ENCODE results near the gene TGFBR1.

Gene TGFBR1

GRCh38 chr9:99124534-99125255 is 19.8 kb downstream of the TGFBR1 start:
- H3K27ac ChIP-seq (ENCODE audit: low read depth, low read length, severe bottlenecking), result no peak overlapping the region
- WGBS, 2 experiments (ENCODE audit: insufficient coverage in 2 of 2), result 90% methylated on average over 2 of the region's 3 CpGs; no CpG with 5 or more reads in 1 of the 2 experiments

DNA sequence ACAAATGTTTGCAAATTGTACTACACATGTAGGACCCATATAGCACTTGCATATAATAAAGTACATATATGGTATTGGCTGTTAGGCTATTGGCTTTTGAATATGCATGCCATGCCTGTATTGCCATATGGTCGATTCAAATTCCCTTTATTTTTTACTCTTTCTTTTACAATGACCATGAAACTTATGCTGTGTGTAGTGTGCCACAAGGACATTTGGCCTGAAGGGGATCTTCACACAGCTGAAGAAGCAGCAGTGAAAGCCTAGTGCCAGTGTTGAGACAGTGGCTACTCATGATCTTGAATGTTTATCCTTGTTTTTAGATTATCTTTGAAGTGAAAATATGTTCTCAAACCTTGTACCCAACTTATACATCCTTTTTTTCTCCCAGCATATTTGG is 20.5 kb downstream of the TGFBR1 start:
- Histone ChIP-seq H3K4me1 (ENCODE audit: control insufficient read depth, insufficient read depth, low read length, poor library complexity, severe bottlenecking) (no peaks in the 10 kb centered on the region), H3K36me3 (ENCODE audit: control insufficient read depth, insufficient read depth, low read length) (peaks cover 18% of the 10 kb centered on the region), H3K27ac (ENCODE audit: low read depth, low read length, severe bottlenecking) (no peak overlapping the region), H3K9me3 (ENCODE audit: control insufficient read depth, low read length) (no peaks in the 10 kb centered on the region), H3K4me3 (ENCODE audit: extremely low read depth, insufficient read depth, low read length, poor library complexity, severe bottlenecking) (no peak overlapping the region)
- WGBS, 2 experiments (ENCODE audit: insufficient coverage in 2 of 2), result no CpG with 5 or more reads among the region's 1 CpG

More at GRCh38 chr9:99124534-99125255, 19.8 kb downstream of the TGFBR1 start:
- Histone ChIP-seq H3K9me3 (ENCODE audit: control insufficient read depth, low read length) (no peaks in the 10 kb centered on the region), H3K4me1 (ENCODE audit: control insufficient read depth, insufficient read depth, low read length, poor library complexity, severe bottlenecking) (no peaks in the 10 kb centered on the region), H3K4me3 (ENCODE audit: extremely low read depth, insufficient read depth, low read length, poor library complexity, severe bottlenecking) (no peak overlapping the region), H3K36me3 (ENCODE audit: control insufficient read depth, insufficient read depth, low read length) (peaks cover 13% of the 10 kb centered on the region)

DNA sequence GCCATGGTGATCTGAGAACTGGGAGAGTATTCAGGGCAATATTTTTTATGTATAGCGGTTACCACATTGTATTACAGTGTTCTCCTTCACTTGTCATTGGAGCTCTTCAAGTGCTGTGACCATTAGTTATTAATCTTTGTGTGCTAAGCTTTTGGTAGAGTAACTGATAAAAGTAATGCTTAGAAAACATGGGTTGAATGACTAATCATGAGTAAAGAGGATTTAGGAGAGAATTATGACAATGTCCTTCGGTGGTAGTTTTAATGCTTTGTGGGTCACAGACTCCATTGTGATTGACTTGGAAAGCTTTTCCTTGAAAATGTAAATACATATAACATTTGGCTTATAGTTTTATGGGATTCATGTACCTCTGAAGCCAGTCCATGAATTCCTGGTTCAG is 21.4 kb downstream of the TGFBR1 start:
- H3K9me3 ChIP-seq (ENCODE audit: control insufficient read depth, low read length), result no peaks in the 10 kb centered on the region
- no peaks in the 10 kb centered on the region for H3K4me1 ChIP-seq (ENCODE audit: control insufficient read depth, insufficient read depth, low read length, poor library complexity, severe bottlenecking)
- no peak overlapping the region for H3K27ac ChIP-seq (ENCODE audit: low read depth, low read length, severe bottlenecking)
- no peak overlapping the region for H3K4me3 ChIP-seq (ENCODE audit: extremely low read depth, insufficient read depth, low read length, poor library complexity, severe bottlenecking)
- 100% methylated on average over 1 of the region's 2 CpGs; no CpG with 5 or more reads in 1 of the 2 experiments for WGBS, 2 experiments (ENCODE audit: insufficient coverage in 2 of 2)
- H3K36me3 ChIP-seq (ENCODE audit: control insufficient read depth, insufficient read depth, low read length), result peaks cover 18% of the 10 kb centered on the region

DNA sequence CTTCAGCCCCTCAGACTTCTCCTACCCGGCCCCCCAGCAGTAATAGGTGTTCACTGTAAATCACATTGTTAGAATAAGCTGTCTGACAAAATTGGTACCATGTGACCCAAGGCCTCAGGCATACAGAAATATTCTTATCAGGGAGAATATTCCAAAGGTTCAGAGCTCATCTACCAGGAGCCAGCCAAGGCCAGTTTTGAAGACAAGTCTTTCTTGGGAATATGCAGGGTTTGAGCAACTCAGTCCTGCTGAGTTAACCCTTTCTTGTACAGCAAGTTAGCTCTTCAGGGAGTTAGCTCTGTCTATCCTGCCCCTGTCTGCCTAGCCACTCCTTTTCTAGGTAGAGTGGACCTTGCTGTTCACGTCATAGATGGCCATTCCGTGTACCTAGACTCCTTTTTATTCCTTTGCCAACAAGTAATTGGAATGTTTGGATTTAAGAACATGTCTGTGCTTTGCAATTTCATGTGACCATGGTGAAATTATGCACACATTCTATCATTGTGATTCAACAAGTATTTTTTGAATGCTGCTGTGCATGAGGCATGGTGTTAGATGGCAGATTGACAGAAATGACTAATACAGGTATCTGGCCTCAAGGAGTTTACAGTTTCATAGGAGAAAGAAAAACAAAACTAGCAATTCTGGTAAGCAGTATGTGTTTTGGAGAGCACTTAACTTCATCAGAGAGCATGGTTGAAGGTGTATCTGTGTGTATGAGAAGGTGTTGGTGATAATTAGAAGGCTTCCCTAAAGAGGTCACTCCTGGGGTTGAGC is 22.6 kb downstream of the TGFBR1 start:
- H3K27ac ChIP-seq (ENCODE audit: low read depth, low read length, severe bottlenecking), result no peak overlapping the region
- H3K9me3 ChIP-seq (ENCODE audit: control insufficient read depth, low read length), result no peaks in the 10 kb centered on the region
- no peaks in the 10 kb centered on the region for H3K4me1 ChIP-seq (ENCODE audit: control insufficient read depth, insufficient read depth, low read length, poor library complexity, severe bottlenecking)
- H3K4me3 ChIP-seq (ENCODE audit: extremely low read depth, insufficient read depth, low read length, poor library complexity, severe bottlenecking), result no peak overlapping the region
- WGBS, 2 experiments (ENCODE audit: insufficient coverage in 2 of 2), result 83 to 100% methylated on average over 1 to 2 of the region's 3 CpGs
- peaks cover 25% of the 10 kb centered on the region for H3K36me3 ChIP-seq (ENCODE audit: control insufficient read depth, insufficient read depth, low read length)

- 100% methylated on average over 1 of the region's 1 CpG; no CpG with 5 or more reads in 1 of the 2 experiments for WGBS, 2 experiments (ENCODE audit: insufficient coverage in 2 of 2)
- no peaks in the 10 kb centered on the region for H3K4me1 ChIP-seq (ENCODE audit: control insufficient read depth, insufficient read depth, low read length, poor library complexity, severe bottlenecking)
- H3K36me3 ChIP-seq (ENCODE audit: control insufficient read depth, insufficient read depth, low read length), result peaks cover 26% of the 10 kb centered on the region
- no peaks in the 10 kb centered on the region for H3K9me3 ChIP-seq (ENCODE audit: control insufficient read depth, low read length)
- H3K27ac ChIP-seq (ENCODE audit: low read depth, low read length, severe bottlenecking), result no peak overlapping the region
- no peak overlapping the region for H3K4me3 ChIP-seq (ENCODE audit: extremely low read depth, insufficient read depth, low read length, poor library complexity, severe bottlenecking)
These were observed 23.2 kb downstream of the TGFBR1 start for GRCh38 chr9:99128133-99128406.

DNA sequence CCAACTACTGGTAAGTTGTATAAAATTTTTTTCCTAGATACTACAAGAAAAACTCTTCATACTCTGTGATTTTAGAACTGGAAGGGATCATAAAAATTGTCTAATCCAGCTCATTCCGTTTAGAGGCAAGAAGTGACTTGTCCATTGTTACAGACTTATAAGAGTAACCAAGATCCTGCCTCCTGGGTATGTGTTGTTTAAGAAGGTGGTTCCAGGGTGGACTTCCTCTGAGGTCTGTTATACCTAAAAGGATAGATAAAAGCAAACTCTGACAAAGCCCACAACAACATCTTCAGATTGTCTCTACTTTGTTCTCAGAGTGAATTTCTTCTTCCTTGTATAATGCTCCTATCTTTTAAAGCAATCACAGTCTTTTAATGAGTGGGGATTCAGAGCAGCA is 24.2 kb downstream of the TGFBR1 start:
- WGBS, 2 experiments (ENCODE audit: insufficient coverage in 2 of 2), result 100% methylated on average over 1 of the region's 1 CpG; no CpG with 5 or more reads in 1 of the 2 experiments
- Histone ChIP-seq H3K27ac (ENCODE audit: low read depth, low read length, severe bottlenecking) (no peak overlapping the region), H3K36me3 (ENCODE audit: control insufficient read depth, insufficient read depth, low read length) (peaks cover 31% of the 10 kb centered on the region)

DNA sequence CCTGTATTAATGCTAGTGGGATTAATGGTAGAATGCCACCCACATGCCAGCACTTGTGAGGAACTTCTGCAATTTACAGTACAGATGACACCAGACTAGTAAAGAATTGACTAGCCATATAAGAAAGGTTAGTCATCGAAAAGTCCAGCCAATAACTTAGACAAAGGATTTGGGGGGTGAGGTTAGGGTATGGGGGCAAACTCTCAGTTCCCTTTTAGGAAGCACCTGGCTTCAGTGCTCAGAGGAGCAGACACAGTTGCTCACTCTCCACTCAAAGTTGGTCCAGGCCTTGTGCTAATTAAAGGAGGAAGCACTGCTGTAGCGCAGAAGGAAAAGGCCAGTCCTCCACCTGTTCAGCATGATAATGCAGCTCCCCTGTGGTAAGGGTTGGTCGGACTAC is 25.2 kb downstream of the TGFBR1 start:
- H3K4me1 ChIP-seq (ENCODE audit: control insufficient read depth, insufficient read depth, low read length, poor library complexity, severe bottlenecking), result no peaks in the 10 kb centered on the region
- H3K9me3 ChIP-seq (ENCODE audit: control insufficient read depth, low read length), result no peaks in the 10 kb centered on the region
- WGBS, 2 experiments (ENCODE audit: insufficient coverage in 2 of 2), result 90% methylated on average over 2 of the region's 3 CpGs
- H3K4me3 ChIP-seq (ENCODE audit: extremely low read depth, insufficient read depth, low read length, poor library complexity, severe bottlenecking), result no peak overlapping the region
- peaks cover 34% of the 10 kb centered on the region for H3K36me3 ChIP-seq (ENCODE audit: control insufficient read depth, insufficient read depth, low read length)
- H3K27ac ChIP-seq (ENCODE audit: low read depth, low read length, severe bottlenecking), result no peak overlapping the region

More for the DNA sequence above, 24.2 kb downstream of the TGFBR1 start:
- no peaks in the 10 kb centered on the region for H3K4me1 ChIP-seq (ENCODE audit: control insufficient read depth, insufficient read depth, low read length, poor library complexity, severe bottlenecking)
- no peak overlapping the region for H3K4me3 ChIP-seq (ENCODE audit: extremely low read depth, insufficient read depth, low read length, poor library complexity, severe bottlenecking)
- no peaks in the 10 kb centered on the region for H3K9me3 ChIP-seq (ENCODE audit: control insufficient read depth, low read length)

GRCh38 chr9:99133145-99133544 is 28.2 kb downstream of the TGFBR1 start:
- WGBS, 2 experiments (ENCODE audit: insufficient coverage in 2 of 2), result no CpG with 5 or more reads among the region's 2 CpGs
- H3K4me1 ChIP-seq (ENCODE audit: control insufficient read depth, insufficient read depth, low read length, poor library complexity, severe bottlenecking), result no peaks in the 10 kb centered on the region
- no peak overlapping the region for H3K4me3 ChIP-seq (ENCODE audit: extremely low read depth, insufficient read depth, low read length, poor library complexity, severe bottlenecking)
- no peak overlapping the region for H3K27ac ChIP-seq (ENCODE audit: low read depth, low read length, severe bottlenecking)
- H3K36me3 ChIP-seq (ENCODE audit: control insufficient read depth, insufficient read depth, low read length), result peaks cover 47% of the 10 kb centered on the region
- no peaks in the 10 kb centered on the region for H3K9me3 ChIP-seq (ENCODE audit: control insufficient read depth, low read length)

- H3K27ac ChIP-seq (ENCODE audit: low read depth, low read length, severe bottlenecking), result no peak overlapping the region
- no peaks in the 10 kb centered on the region for H3K4me1 ChIP-seq (ENCODE audit: control insufficient read depth, insufficient read depth, low read length, poor library complexity, severe bottlenecking)
- H3K9me3 ChIP-seq (ENCODE audit: control insufficient read depth, low read length), result no peaks in the 10 kb centered on the region
- H3K36me3 ChIP-seq (ENCODE audit: control insufficient read depth, insufficient read depth, low read length), result peaks cover 59% of the 10 kb centered on the region
- no peak overlapping the region for H3K4me3 ChIP-seq (ENCODE audit: extremely low read depth, insufficient read depth, low read length, poor library complexity, severe bottlenecking)
These were observed 30.0 kb downstream of the TGFBR1 start for GRCh38 chr9:99134893-99135341.

GRCh38 chr9:99135456-99135855 is 30.5 kb downstream of the TGFBR1 start:
- 95 to 100% methylated on average over 1 to 2 of the region's 4 CpGs for WGBS, 2 experiments (ENCODE audit: insufficient coverage in 2 of 2)
- peaks cover 3% of the 10 kb centered on the region for H3K4me1 ChIP-seq (ENCODE audit: control insufficient read depth, insufficient read depth, low read length, poor library complexity, severe bottlenecking)
- no peak overlapping the region for H3K4me3 ChIP-seq (ENCODE audit: extremely low read depth, insufficient read depth, low read length, poor library complexity, severe bottlenecking)
- H3K27ac ChIP-seq (ENCODE audit: low read depth, low read length, severe bottlenecking), result no peak overlapping the region
- H3K36me3 ChIP-seq (ENCODE audit: control insufficient read depth, insufficient read depth, low read length), result peaks cover 57% of the 10 kb centered on the region
- no peaks in the 10 kb centered on the region for H3K9me3 ChIP-seq (ENCODE audit: control insufficient read depth, low read length)

DNA sequence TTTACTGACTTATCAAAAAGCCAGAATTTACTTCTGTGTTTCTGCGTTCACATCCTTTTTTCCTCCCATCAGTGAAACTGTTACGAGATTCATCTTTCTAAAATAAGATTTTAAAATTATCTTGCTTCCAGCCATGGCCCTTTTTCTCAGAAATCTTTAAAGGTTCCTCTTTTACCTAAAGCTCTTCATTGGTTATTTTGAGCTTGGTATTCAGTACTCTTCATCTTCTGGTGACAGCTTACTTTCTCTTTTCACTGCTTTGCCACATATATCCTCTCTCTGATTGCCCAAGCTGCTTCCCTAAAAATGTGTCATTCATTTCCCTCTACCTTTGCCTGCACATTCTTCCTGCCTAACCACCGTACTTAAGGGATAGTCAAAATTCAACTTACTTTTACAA is 32.3 kb downstream of the TGFBR1 start:
- WGBS, 2 experiments (ENCODE audit: insufficient coverage in 2 of 2), result 93 to 100% methylated on average over 2 of the region's 3 CpGs

More for the DNA sequence above, 32.3 kb downstream of the TGFBR1 start:
- Histone ChIP-seq H3K27ac (ENCODE audit: low read depth, low read length, severe bottlenecking) (no peak overlapping the region), H3K36me3 (ENCODE audit: control insufficient read depth, insufficient read depth, low read length) (peaks cover 67% of the 10 kb centered on the region), H3K4me1 (ENCODE audit: control insufficient read depth, insufficient read depth, low read length, poor library complexity, severe bottlenecking) (peaks cover 6% of the 10 kb centered on the region), H3K4me3 (ENCODE audit: extremely low read depth, insufficient read depth, low read length, poor library complexity, severe bottlenecking) (no peak overlapping the region), H3K9me3 (ENCODE audit: control insufficient read depth, low read length) (no peaks in the 10 kb centered on the region)

All from mesodermal cell (in vitro differentiated cells).